Liver (tissue), 9 donors: ENCODE measurements around the gene NANOS1. TPM values are rescaled to one million over a fixed set of nuclear protein-coding genes. Genes with fewer than 3 reads are reported as not detected.
"Not testable (repeated sequence)": the region's sequence is repeated elsewhere in the genome, so short reads cannot be mapped to it uniquely, and the experiment has no call there.

Experiments
- DNase-seq: peaks from one replicate; pipeline ENCODE4 v3.0.0-alpha.2; 2017; ENCODE audit warnings: low spot score
- H3K27ac ChIP-seq, 2 donors: one replicate each; pipeline ENCODE4 v1.7.0; 2013; ENCODE audit warnings: inconsistent platforms in 2 of 2, low read length in 2 of 2, control low read depth in 1 of 2, low read depth in 1 of 2, mild to moderate bottlenecking in 1 of 2
- H3K27me3 ChIP-seq, 4 donors: one replicate each; pipeline versions ENCODE4 v1.6.1 to v1.7.0; 2013; ENCODE audit warnings: low read length in 3 of 4, inconsistent platforms in 1 of 4, mild to moderate bottlenecking in 1 of 4, moderate library complexity in 1 of 4; ENCODE audit not compliant: control insufficient read depth in 4 of 4, insufficient read depth in 4 of 4
- H3K36me3 ChIP-seq, 4 donors: one replicate each; pipeline versions ENCODE4 v1.6.1 to v1.7.0; 2013; ENCODE audit warnings: low read length in 3 of 4, mild to moderate bottlenecking in 3 of 4, low read depth in 1 of 4, moderate library complexity in 1 of 4; ENCODE audit not compliant: control insufficient read depth in 4 of 4, insufficient read depth in 3 of 4
- H3K4me1 ChIP-seq, 4 donors: one replicate each; pipeline versions ENCODE4 v1.6.1 to v1.7.0; 2013; ENCODE audit warnings: low read length in 3 of 4, mild to moderate bottlenecking in 3 of 4, moderate library complexity in 1 of 4; ENCODE audit not compliant: control insufficient read depth in 4 of 4, insufficient read depth in 4 of 4
- H3K4me3 ChIP-seq, 3 donors: one replicate each; pipeline versions ENCODE4 v1.6.1 to v1.7.0; 2013; ENCODE audit warnings: low read length in 3 of 3, control low read depth in 1 of 3, low read depth in 1 of 3, mild to moderate bottlenecking in 1 of 3
- H3K9ac ChIP-seq, 2 donors: one replicate each; pipeline ENCODE4 v1.7.0; 2013; ENCODE audit warnings: low read length in 2 of 2, mild to moderate bottlenecking in 2 of 2, moderate library complexity in 2 of 2, control low read depth in 1 of 2, low read depth in 1 of 2
- H3K9me3 ChIP-seq, 4 donors: one replicate each; pipeline versions ENCODE4 v1.6.1 to v1.7.0; 2013; ENCODE audit warnings: low read length in 3 of 4; ENCODE audit not compliant: control insufficient read depth in 4 of 4
- EGR1 ChIP-seq, 2 donors: IDR thresholded peaks; 2 replicates each; pipeline ENCODE4 v1.6.1; 2016 to 2018; ENCODE audit warnings: antibody characterized with exemption in 2 of 2, low read depth in 2 of 2
- FOXA1 ChIP-seq: IDR thresholded peaks from 2 replicates; pipeline ENCODE4 v1.6.1; 2016; ENCODE audit warnings: antibody characterized with exemption
- FOXA2 ChIP-seq: IDR thresholded peaks from 2 replicates; pipeline ENCODE4 v1.6.1; 2016; ENCODE audit warnings: antibody characterized with exemption
- GABPA ChIP-seq, 2 donors: IDR thresholded peaks in 1 of 2; conservative IDR thresholded peaks in 1 of 2; 2 replicates each; pipeline ENCODE4 v1.6.1; 2016; ENCODE audit warnings: antibody characterized with exemption in 2 of 2, mild to moderate bottlenecking in 1 of 2, moderate library complexity in 1 of 2
- HNF4A ChIP-seq, 2 donors: conservative IDR thresholded peaks; 2 replicates each; pipeline ENCODE4 v1.6.1; 2016; ENCODE audit warnings: antibody characterized with exemption in 2 of 2, mild to moderate bottlenecking in 2 of 2
- HNF4G ChIP-seq: IDR thresholded peaks from 2 replicates; pipeline ENCODE4 v1.6.1; 2016; ENCODE audit warnings: antibody characterized with exemption
- JUND ChIP-seq, 2 donors: IDR thresholded peaks; 2 replicates each; pipeline ENCODE4 v1.6.1; 2016; ENCODE audit warnings: antibody characterized with exemption in 2 of 2
- NR2F2 ChIP-seq: IDR thresholded peaks from 2 replicates; pipeline ENCODE4 v1.6.1; 2016; ENCODE audit warnings: antibody characterized with exemption
- RAD21 ChIP-seq, 2 donors: IDR thresholded peaks; 2 replicates each; pipeline ENCODE4 v1.6.1; 2016; ENCODE audit warnings: antibody characterized with exemption in 2 of 2, mild to moderate bottlenecking in 2 of 2
- RXRA ChIP-seq, 2 donors: IDR thresholded peaks; 2 replicates each; pipeline ENCODE4 v1.6.1; 2017 to 2018; ENCODE audit warnings: antibody characterized with exemption in 2 of 2, mild to moderate bottlenecking in 1 of 2
- SP1 ChIP-seq: IDR thresholded peaks from 2 replicates; pipeline ENCODE4 v1.6.1; 2018; ENCODE audit warnings: antibody characterized with exemption, mild to moderate bottlenecking
- TAF1 ChIP-seq: conservative IDR thresholded peaks from 2 replicates; pipeline ENCODE4 v1.6.1; 2016; ENCODE audit warnings: antibody characterized with exemption, mild to moderate bottlenecking
- YY1 ChIP-seq: IDR thresholded peaks from 2 replicates; pipeline ENCODE4 v1.6.1; 2016; ENCODE audit warnings: antibody characterized with exemption, mild to moderate bottlenecking
- WGBS: extraction: QIAGEN DNeasy Blood & Tissue Kit; methylation state at CpG from one replicate; pipeline ENCODE4 v1.1.7; 2013; 5-methylcytosine and 5-hydroxymethylcytosine counted together
- polyA plus RNA-seq, 2 donors: library from polyadenylated mRNA; stranded (reverse) in 1 of 2; unstranded in 1 of 2; fragments of 200-250 nt in 1 of 2; fragments of >200 nt in 1 of 2; fragmentation: Nextera tagmentation in 1 of 2; extraction: Ambion mirVana in 1 of 2; gene quantifications; one replicate each; pipeline versions ENCODE4 v1.2.1 to v1.2.3, GENCODE V29; 2013 to 2015
- total RNA-seq, 2 donors: library from RNA; depleted of rRNA; stranded (reverse); fragments of >200 nt; gene quantifications; one replicate each; pipeline ENCODE4 v1.2.3, GENCODE V29; 2014
- TF ChIP-seq, protein P1 (sequence below): IDR thresholded peaks from 2 replicates; pipeline ENCODE4 v1.6.1; 2016; ENCODE audit warnings: antibody characterized with exemption
- TF ChIP-seq, protein P2 (sequence below): fragments of 150-350 bp; IDR thresholded peaks from 2 replicates; pipeline ENCODE4 v1.5.1; 2017; ENCODE audit warnings: improper control_type of control experiment, low read depth, low read length; ENCODE audit not compliant: missing input control
- donor health status: healthy.
- donor health status: healthy.
- donor health status: healthy.
- donor health status: healthy.
- donor health status: healthy.

NANOS1 gene
- total and polyA plus RNA-seq, 4 donors = 0.07 to 1.1 (median 0.10) TPM

DNA sequence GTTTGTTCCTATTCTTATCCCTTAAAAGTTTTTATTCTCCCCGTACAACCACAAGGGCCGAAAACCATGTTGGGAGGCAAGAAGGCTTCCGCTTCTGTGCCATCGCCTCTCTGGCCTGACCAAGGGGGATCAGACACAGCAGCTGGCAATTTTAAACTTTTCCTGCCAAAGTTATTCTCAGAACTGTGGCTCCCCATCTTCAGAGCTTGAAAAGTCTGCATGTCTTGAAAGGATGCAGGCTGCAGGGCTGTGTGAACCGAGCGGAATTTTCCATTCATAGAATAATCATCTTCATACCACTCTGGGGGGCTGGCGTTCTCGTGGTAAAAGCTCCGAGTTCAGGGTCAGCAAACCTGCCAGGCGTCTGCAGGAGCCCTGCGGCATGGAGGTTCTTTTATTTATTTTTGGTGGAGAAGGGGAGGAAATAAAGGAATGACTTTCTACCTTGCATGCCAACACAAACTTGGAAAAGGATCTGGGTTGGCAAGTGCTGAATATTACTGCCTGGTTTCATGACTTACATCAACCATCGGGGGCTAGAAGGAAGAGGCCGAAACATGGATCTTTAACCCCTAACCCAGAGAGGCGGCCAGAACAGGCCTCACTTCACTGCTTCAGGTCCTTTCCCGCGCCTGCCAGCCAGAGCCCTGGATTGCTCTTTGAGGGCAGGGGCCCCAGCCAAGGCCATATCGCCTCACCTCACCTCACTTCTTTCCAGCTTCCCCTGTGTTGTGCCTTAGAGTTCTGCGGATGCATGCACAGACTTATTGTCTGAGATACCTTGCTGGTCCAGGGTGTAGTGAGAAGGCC is 3.0 kb upstream of the NANOS1 start:
- 89% methylated on average over 18 of the region's 18 CpGs for WGBS
- TF ChIP-seq NR2F2 (no peak), RXRA (IDR thresholded peaks at IDR 0.05) (no peak), FOXA2 (no peak), SP1 (no peak), RAD21 (IDR thresholded peaks at IDR 0.05) (no peak)
- DNase-seq = no peak

DNA sequence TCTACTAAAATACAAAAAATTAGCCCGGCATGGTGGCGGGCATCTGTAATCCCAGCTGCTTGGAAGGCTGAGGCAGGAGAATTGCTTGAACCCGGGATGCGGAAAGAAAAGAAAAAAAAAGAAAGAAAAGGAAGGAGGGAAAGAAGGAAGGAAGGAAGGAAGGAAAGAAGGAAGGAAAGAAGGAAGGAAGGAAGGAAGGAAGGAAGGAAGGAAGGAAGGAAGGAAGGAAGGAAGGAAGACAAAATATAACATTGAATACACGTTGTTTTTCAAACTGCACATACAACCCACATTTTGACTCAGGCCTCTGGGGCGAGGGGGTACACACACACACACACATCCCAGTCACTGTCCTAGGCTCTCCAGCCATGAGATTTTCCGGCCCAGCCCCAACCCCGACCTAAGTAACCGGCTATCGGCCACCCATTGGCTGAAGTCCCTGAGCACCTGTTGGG is 1.0 kb upstream of the NANOS1 start:
- H3K9me3 ChIP-seq, H3K36me3 ChIP-seq, H3K27ac ChIP-seq, H3K27me3 ChIP-seq, H3K4me3 ChIP-seq, DNase-seq, H3K9ac ChIP-seq: not testable (repeated sequence)
- 76% methylated on average over 10 of the region's 10 CpGs for WGBS
- peaks cover 7 to 17% (median 12%) of the 10 kb centered on the region in 4 donors for H3K4me1 ChIP-seq

More for the DNA sequence above, 3.0 kb upstream of the NANOS1 start:
- Histone ChIP-seq H3K27me3 (no peaks in the 10 kb centered on the region), H3K9me3 (no peaks in the 10 kb centered on the region), H3K4me3 (no peak overlapping the region), H3K36me3 (no peaks in the 10 kb centered on the region), H3K9ac (no peak overlapping the region), H3K27ac (no peak overlapping the region), H3K4me1 (peaks cover 7 to 17% (median 12%) of the 10 kb centered on the region in 4 donors)

DNA sequence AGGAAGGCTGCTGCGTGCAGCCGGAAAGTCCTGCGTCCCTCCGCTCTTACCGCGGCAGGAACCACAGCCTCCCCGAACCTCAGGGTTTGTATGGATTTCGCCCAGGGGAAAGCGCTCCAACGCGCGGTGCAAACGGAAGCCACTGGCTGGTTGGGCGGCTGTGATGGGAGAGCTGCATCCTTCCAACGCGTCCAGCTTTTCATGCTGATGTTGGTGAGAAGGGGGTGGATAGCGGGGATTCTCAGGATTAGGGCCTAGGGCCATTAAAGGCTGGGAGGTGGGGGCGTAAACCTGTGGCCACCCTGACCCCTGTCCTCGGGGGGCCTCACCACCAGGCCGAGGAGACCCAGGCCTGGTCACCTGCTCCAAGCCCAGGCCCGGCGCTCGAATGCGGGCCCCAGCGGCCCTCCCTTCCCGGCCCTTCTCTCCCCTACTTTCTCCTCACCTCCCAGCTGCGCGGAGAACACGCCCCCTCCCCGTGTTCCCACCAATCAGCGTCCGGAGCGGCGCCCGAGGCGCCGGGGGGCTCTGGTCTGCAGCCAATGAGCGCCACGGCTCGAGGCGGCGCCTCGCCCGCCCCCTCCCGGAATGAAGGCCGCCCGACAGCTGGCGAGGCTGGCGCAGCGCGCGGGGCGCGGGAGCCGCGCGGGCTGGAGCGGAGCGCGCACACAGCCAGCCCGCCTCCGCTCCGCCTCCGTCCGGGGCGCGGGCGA is 458 bp upstream of the NANOS1 start:
- H3K9ac ChIP-seq = no peak overlapping the region
- H3K27ac ChIP-seq = no peak overlapping the region
- TF ChIP-seq YY1 = no peak
- TF ChIP-seq RAD21 (IDR thresholded peaks at IDR 0.05) = no peak
- no peak for TF ChIP-seq EGR1 (IDR thresholded peaks at IDR 0.05; ENCODE audit: low read depth in 2 of 2)
- TF ChIP-seq HNF4G = no peak
- TF ChIP-seq, protein P1, sequence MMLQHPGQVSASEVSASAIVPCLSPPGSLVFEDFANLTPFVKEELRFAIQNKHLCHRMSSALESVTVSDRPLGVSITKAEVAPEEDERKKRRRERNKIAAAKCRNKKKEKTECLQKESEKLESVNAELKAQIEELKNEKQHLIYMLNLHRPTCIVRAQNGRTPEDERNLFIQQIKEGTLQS = no peak
- TF ChIP-seq, protein P2, sequence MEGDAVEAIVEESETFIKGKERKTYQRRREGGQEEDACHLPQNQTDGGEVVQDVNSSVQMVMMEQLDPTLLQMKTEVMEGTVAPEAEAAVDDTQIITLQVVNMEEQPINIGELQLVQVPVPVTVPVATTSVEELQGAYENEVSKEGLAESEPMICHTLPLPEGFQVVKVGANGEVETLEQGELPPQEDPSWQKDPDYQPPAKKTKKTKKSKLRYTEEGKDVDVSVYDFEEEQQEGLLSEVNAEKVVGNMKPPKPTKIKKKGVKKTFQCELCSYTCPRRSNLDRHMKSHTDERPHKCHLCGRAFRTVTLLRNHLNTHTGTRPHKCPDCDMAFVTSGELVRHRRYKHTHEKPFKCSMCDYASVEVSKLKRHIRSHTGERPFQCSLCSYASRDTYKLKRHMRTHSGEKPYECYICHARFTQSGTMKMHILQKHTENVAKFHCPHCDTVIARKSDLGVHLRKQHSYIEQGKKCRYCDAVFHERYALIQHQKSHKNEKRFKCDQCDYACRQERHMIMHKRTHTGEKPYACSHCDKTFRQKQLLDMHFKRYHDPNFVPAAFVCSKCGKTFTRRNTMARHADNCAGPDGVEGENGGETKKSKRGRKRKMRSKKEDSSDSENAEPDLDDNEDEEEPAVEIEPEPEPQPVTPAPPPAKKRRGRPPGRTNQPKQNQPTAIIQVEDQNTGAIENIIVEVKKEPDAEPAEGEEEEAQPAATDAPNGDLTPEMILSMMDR = peak; percentile 24
- no peak for TF ChIP-seq FOXA1
- TF ChIP-seq FOXA2 = no peak
- no peak for TF ChIP-seq NR2F2
- TF ChIP-seq HNF4A (conservative IDR thresholded peaks at IDR 0.05) = no peak
- TF ChIP-seq JUND (IDR thresholded peaks at IDR 0.05) = no peak
- TF ChIP-seq TAF1 = no peak
- no peak for TF ChIP-seq GABPA (IDR thresholded peaks at IDR 0.05 in 1 of 2, conservative IDR thresholded peaks at IDR 0.05 in 1 of 2)
- peak; percentile 21 for TF ChIP-seq SP1

More for the DNA sequence above, 458 bp upstream of the NANOS1 start:
- Histone ChIP-seq H3K9me3 (no peaks in the 10 kb centered on the region), H3K27me3 (no peaks in the 10 kb centered on the region), H3K36me3 (peaks cover 2 to 13% (median 7%) of the 10 kb centered on the region in 4 donors), H3K4me1 (peaks cover 7 to 17% (median 12%) of the 10 kb centered on the region in 4 donors), H3K4me3 (peak overlapping the region; percentile 42 to 66 (median 56))
- DNase-seq = peak; percentile 88
- WGBS = 8% methylated on average over 68 of the region's 68 CpGs
